Pancreas (tissue), 10 donors: Measurements from ENCODE around the gene EIF2B5. TPM values are rescaled to one million over a fixed set of nuclear protein-coding genes. Genes with fewer than 3 reads are reported as not detected.
A peak's percentile ranks its signal among the peaks of the same experiment; 100 is the strongest.

Source experiments
- ATAC-seq, 4 donors: fragments of 200-7000 bp; cut with Tn5 transposase; one replicate each; pipeline versions ENCODE4 v1.8.0 to v1.9.1; 2020; ENCODE audit warnings: mild to moderate bottlenecking in 4 of 4, moderate library complexity in 4 of 4
- DNase-seq, 6 donors: peaks; one replicate each; pipeline ENCODE4 v3.0.0-alpha.2; 2020
- FAIRE-seq: peaks from 2 replicates; lab custom pipeline; 2012; peaks lifted over from hg19 to GRCh38; lab: Jason Lieb, UNC
- H3K27ac ChIP-seq, 4 donors: fragments of 200-600 bp; sonication (generic); 1 replicate in 3 of 4; 2 replicates in 1 of 4; pipeline versions ENCODE4 v1.5.0 to v1.8.0; 2020
- H3K27me3 ChIP-seq, 4 donors: fragments of 200-600 bp; one replicate each; pipeline ENCODE4 v1.8.0; 2021
- H3K36me3 ChIP-seq, 3 donors: fragments of 200-600 bp; sonication (generic) in 1 of 3; one replicate each; pipeline versions ENCODE4 v1.5.0 to v1.8.0; 2020 to 2021
- H3K4me1 ChIP-seq, 3 donors: fragments of 200-600 bp; one replicate each; pipeline ENCODE4 v1.8.0; 2021
- H3K4me3 ChIP-seq, 4 donors: fragments of 200-600 bp; sonication (generic) in 2 of 4; one replicate each; pipeline versions ENCODE4 v1.5.0 to v1.8.0; 2020 to 2021
- H3K9me3 ChIP-seq, 4 donors: fragments of 200-600 bp; one replicate each; pipeline ENCODE4 v1.8.0; 2021
- WGBS, 2 donors: extraction: QIAGEN DNeasy Blood & Tissue Kit; methylation state at CpG; one replicate each; pipeline ENCODE4 v1.1.7; 2013; 5-methylcytosine and 5-hydroxymethylcytosine counted together
- intact Hi-C, 3 donors: fragments of 100-400 bp; cut with DNase I; formaldehyde crosslinking; loops; one replicate each; pipeline versions ENCODE4 v1.11.1 to v1.14.2; 2022
- polyA plus RNA-seq, 2 donors: library from polyadenylated mRNA; stranded (reverse); fragments of 200-250 nt; gene quantifications; one replicate each; pipeline ENCODE4 v1.2.3, GENCODE V29; 2013
- total RNA-seq, 6 donors: library from RNA; stranded (reverse); fragmentation: NEBNext Ultra II Directional in 4 of 6; extraction: Animal tissue kit (Norgen Biotek cat#: 25700) in 4 of 6; gene quantifications; one replicate each; pipeline versions ENCODE4 v1.2.1 to v1.2.4, GENCODE V29; 2021 to 2023
- TF ChIP-seq, protein P1 (sequence below), 4 donors: fragments of 200-600 bp; sonication (generic) in 3 of 4; IDR thresholded peaks; one replicate each; pipeline versions ENCODE4 v1.5.0 to v1.8.0; 2021; ENCODE audit warnings: antibody characterized with exemption in 4 of 4
- donor health status: healthy with polysubstance abuse.
- donor health status: DM: no; HTN: no; CAD: no; lungs with moderate emphysema.
- donor health status: DM: no; HTN: no; CAD: no.
- donor health status: control.
- donor health status: control.
- donor health status: Bipolar disorder and iron deficiency.
- donor health status: DM: yes; HTN: yes; CAD: no.
- donor health status: DM: no; HTN: no; CAD: no.
- donor health status: DM: no; HTN: no; CAD: no.
- donor health status: DM: yes; HTN: yes; CAD: no.

The EIF2B5 gene
- total and polyA plus RNA-seq, 8 donors = 12.4 to 53.3 (median 20.1) TPM

GRCh38 chr3:184171562-184171961 is 36.4 kb downstream of the EIF2B5 start:
- TF ChIP-seq, protein P1, sequence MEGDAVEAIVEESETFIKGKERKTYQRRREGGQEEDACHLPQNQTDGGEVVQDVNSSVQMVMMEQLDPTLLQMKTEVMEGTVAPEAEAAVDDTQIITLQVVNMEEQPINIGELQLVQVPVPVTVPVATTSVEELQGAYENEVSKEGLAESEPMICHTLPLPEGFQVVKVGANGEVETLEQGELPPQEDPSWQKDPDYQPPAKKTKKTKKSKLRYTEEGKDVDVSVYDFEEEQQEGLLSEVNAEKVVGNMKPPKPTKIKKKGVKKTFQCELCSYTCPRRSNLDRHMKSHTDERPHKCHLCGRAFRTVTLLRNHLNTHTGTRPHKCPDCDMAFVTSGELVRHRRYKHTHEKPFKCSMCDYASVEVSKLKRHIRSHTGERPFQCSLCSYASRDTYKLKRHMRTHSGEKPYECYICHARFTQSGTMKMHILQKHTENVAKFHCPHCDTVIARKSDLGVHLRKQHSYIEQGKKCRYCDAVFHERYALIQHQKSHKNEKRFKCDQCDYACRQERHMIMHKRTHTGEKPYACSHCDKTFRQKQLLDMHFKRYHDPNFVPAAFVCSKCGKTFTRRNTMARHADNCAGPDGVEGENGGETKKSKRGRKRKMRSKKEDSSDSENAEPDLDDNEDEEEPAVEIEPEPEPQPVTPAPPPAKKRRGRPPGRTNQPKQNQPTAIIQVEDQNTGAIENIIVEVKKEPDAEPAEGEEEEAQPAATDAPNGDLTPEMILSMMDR (IDR thresholded peaks at IDR 0.05) = no peak
- no peak for ATAC-seq

DNA sequence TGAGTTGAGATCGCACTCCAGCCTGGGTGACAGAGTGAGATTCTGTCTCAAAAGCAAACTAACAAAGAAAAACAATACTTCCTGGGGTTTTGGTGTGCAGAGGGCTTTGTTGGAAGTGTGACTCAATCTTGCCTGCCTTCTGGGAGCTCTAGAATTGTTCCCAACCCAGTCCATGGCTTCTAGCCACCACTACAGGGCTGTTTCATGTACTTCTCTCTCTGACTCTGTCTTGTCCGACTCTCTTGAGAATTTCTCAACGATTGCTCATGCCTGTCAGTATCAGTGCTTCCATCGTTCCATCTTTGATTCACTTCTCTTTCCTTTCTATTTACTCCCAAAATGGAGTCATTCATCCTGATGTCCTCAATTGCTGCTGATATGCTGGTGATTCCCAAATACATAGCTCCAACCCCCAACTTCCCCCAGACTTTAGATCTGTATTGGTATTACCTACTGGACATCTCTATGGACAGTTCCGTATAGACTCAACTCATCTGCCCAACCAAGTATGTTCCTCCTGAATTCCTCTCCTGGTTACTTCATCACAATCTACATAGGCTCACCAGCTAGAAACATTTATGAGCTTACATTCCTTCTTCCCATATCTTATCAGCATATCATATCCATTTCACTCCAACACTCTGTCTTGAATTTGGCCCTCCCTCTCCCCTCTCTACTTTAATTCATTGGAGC is 37.7 kb downstream of the EIF2B5 start:
- Histone ChIP-seq H3K27me3 (no peaks in the 10 kb centered on the region), H3K4me1 (peaks cover 4 to 12% (median 7%) of the 10 kb centered on the region in 3 donors), H3K27ac (no peak overlapping the region), H3K4me3 (no peak overlapping the region), H3K36me3 (peaks cover 0 to 14% (median 7%) of the 10 kb centered on the region in 3 donors), H3K9me3 (no peaks in the 10 kb centered on the region)
- intact Hi-C loops = no loop called here
- TF ChIP-seq, protein P1 (IDR thresholded peaks at IDR 0.05) = no peak
- DNase-seq = no peak
- FAIRE-seq = no peak
- 84 to 85% methylated on average over 5 of the region's 5 CpGs for WGBS, 2 donors
- ATAC-seq = no peak

More at GRCh38 chr3:184171562-184171961, 36.4 kb downstream of the EIF2B5 start:
- H3K36me3 ChIP-seq = peaks cover 0 to 27% (median 14%) of the 10 kb centered on the region in 3 donors
- H3K27me3 ChIP-seq = no peaks in the 10 kb centered on the region
- 88 to 93% methylated on average over 9 of the region's 9 CpGs for WGBS, 2 donors
- peaks cover 4 to 9% (median 7%) of the 10 kb centered on the region in 3 donors for H3K4me1 ChIP-seq
- intact Hi-C loops = no loop called here
- H3K4me3 ChIP-seq = no peak overlapping the region
- no peak for DNase-seq
- FAIRE-seq = no peak
- no peaks in the 10 kb centered on the region for H3K9me3 ChIP-seq
- H3K27ac ChIP-seq = no peak overlapping the region

- Histone ChIP-seq H3K27ac (no peak overlapping the region), H3K4me1 (peaks cover 4 to 12% (median 7%) of the 10 kb centered on the region in 3 donors), H3K4me3 (no peak overlapping the region), H3K9me3 (no peaks in the 10 kb centered on the region), H3K36me3 (peaks cover 0 to 9% (median 1%) of the 10 kb centered on the region in 3 donors), H3K27me3 (no peaks in the 10 kb centered on the region)
- no peak for ATAC-seq
- intact Hi-C loops = no loop called here
- TF ChIP-seq, protein P1 (IDR thresholded peaks at IDR 0.05) = no peak
- no peak for FAIRE-seq
- no peak for DNase-seq
- 87 to 89% methylated on average over 2 of the region's 2 CpGs for WGBS, 2 donors
Observed at GRCh38 chr3:184173374-184173722, 38.2 kb downstream of the EIF2B5 start.

- TF ChIP-seq, protein P1 (IDR thresholded peaks at IDR 0.05) = no peak
- Histone ChIP-seq H3K36me3 (peaks cover 0 to 18% (median 6%) of the 10 kb centered on the region in 3 donors), H3K4me1 (peaks cover 4 to 12% (median 7%) of the 10 kb centered on the region in 3 donors), H3K27ac (peak overlapping the region in 1 of 4 donors; percentile 37), H3K4me3 (no peak overlapping the region), H3K9me3 (no peaks in the 10 kb centered on the region), H3K27me3 (no peaks in the 10 kb centered on the region)
- 18 to 22% methylated on average over 4 of the region's 4 CpGs for WGBS, 2 donors
- intact Hi-C loops = no loop called here
- DNase-seq (no peak), FAIRE-seq (no peak), ATAC-seq (no peak)
Observed at GRCh38 chr3:184174284-184174645, 39.1 kb downstream of the EIF2B5 start.
